Fibroblast of the conjunctiva (primary cell): ENCODE data around the gene TRIM40.
A peak's percentile ranks its signal among the peaks of the same experiment; 100 is the strongest.
"Not testable (repeated sequence)": the region's sequence is repeated elsewhere in the genome, so short reads cannot be mapped to it uniquely, and the experiment has no call there.

Experiments
- DNase-seq: peaks from one replicate; pipeline ENCODE4 v3.0.0-alpha.2; 2010; ENCODE audit warnings: low read depth

Gene TRIM40

DNA sequence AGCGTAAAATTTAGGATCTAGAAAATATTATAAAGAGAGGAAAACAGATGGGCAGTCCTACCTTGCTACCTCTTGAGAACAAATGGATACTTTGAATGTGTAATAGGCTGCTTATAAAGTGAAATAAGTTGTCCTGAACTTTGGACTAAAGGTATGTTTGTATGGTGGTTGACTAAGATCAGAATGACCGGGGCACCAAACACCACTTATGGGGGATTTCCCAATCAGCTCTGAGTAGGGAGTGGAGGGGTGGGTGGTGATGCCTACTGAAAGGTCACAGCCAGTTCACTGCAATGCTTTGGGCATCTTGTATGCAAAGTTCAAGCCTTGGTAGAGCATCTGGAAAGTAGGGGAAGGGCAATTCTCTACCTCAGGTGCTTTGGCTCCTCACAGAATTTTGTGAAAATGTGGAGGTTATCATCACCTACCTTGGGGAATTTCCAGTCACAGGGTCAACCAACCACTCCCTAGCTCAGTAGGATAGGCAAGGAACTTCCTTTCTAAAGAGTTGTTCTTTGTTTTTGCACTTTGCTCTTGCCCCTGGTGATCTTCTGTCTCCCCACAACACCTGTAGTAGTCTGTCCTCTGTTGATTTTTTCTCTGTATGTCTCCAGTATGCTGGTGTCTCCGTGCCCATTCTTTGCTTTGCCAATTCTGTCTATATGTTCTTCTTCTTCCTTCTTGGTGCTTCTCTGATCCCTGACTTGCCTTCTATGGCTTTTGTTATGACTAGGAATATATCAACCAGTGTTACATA, 22.8 kb upstream of the TRIM40 start, which contains the start of gene TRIM31:
TSS of gene TRIM31 (minus strand) at position 88 of the 757 bp plus-strand sequence. CDS start 285 bp downstream, outside the sequence.
- no peak for DNase-seq

DNA sequence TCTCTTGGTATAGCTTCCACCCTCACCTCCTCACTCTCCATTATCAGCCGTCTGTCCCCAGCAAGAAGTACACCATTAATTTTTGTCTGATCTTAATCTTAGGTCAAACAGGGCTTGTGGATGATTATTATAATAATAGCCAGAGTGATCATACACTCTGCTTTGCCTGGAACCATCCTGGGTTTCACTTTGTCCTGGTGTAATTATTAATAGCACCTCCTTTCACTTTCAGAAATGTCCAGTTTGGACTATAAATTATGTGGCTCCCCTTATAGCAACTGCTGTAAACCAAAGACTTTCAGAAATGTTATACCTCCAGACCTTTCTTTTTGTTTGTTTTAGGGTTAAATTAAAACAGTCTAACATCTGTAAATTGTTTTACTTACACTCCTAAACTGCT, 22.1 kb upstream of the TRIM40 start:
- DNase-seq = no peak

DNA sequence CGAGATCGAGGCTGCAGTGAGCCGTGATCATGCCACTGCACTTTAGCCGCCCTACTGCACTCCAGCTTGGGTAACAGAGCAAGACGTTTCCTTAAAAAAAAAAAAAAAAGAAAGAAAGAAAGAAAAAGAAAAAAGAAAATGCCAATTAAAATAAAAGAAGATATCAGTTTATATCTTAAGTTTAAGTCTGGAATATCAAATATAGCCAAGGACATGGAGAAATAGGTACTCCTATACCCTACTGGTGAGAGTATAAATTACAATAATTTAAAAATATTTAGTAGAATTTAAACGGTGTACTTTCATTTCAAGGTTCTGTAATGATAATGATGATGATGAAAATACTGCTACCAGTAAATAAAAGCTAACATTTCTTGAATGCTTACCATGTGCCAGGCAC, 19.2 kb upstream of the TRIM40 start:
- no peak for DNase-seq

DNA sequence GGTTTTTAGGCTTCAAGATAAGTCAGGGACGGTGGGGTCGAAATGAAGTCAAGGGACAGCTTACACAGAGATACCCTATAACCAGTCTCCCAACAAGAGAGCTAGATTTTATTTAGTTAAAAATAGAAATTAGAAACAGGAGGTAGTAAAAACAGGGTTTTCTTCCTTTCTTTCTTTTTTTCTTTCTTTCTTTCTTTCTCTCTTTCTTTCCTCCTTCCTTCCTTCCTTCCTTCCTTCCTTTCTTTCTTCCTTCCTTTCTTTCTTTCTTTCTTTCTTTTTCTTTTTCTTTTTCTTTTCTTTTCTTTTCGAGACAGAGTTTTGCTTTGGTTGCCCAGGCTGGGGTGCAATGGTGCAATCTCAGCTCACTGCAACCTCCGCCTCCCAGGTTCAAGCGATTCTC, 17.2 kb upstream of the TRIM40 start:
- not testable (repeated sequence) for DNase-seq

DNA sequence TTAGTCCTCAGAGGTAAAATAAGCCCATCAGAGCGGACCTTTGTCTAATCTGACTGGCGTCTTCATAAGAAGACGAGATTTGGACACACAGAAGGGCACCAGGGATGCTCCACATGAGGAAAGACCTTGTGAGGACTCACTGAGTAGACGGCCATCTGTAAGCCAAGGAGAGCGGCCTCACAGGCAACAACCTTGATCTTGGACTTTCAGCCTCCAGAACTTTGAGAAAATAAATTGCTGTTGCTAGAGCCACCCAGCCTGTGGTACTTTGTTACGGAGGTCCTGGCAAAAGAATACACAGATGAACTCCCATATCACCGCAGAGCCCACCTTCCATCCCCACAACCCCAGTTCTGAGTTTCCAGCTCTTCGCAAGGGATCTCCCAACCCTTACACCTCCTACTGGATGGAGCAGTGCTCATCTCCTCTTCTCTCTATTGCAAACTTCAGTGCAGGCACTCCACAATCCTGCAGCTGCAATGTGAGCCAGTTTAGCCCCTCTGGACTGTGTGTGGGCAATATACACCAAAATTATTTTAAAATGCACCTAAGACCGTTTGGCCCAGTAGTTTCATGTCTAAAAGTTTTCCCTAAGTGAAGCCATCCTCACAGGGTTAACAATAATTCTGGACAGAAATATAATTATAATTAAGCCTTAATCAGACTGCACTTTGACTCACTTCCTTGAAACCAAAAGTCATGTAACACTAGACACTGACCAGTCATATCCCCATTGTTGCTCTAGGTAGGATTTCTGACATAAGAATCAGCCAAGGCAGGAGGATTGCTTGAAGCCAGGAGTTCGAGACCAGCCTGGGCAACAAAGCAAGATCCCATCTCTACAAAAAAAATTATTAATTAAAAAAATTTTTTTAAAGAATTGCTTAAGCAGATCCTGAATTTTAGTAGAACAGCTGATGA, 14.2 kb upstream of the TRIM40 start:
- DNase-seq = no peak

DNA sequence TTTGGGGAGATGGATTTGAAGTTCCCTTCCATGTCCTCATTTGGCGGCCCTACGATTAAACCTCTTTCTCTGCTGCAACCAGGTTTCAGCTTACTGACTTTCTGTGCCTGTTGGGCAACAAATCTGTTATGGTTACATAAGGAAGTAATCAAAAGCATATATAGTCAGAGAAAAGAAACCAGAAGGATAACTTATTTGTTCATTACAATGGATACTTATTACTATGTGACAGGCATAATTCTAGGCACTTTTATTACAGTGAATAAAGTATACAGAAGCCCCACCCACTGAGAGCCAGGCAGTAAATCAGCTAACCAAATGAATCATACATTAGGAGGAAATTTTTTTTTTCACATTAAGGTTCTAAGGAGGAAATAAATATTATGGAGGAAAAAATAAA, 13.4 kb upstream of the TRIM40 start:
- no peak for DNase-seq

DNA sequence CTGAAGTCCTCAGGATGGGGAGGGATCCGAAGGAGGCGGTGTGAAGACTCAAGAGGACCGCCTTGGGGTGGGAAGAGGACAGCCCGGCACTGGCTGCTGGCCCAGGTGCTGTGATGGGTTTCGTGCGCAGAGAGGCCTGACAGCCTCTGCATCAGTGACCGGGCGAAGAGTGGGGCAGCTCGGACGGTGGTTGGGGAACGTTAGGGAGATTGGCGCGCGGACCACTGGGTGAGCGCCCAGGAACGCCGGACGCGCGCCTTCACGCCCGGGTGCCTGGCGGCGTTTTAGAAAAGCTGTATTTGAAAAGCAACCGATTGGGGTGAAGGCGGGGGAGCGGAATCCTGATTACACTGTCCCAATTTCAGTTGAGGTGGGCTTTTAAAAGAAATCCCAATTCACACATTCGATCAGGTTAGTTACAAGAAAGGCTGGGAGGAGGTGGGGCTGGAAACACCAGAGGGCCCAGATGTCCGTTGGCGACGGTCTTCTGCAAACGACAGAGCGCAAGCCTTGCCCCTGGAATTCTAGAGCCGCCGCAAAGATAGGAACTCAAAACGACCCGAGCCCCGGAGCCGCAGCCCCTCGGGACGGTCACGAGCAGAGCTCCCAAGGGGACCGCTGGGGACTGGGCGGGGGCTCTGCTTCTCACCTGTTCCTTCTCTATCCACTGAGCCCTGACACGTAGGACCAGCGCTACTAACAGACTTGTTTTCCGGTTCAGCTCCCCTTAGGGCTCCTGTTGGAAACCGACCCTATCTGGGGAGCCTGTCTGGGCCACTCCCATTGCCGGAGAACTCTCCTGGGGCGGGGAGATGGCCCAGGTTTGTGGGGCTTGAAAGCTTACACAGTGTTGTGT, 8.5 kb upstream of the TRIM40 start:
- DNase-seq = no peak

DNA sequence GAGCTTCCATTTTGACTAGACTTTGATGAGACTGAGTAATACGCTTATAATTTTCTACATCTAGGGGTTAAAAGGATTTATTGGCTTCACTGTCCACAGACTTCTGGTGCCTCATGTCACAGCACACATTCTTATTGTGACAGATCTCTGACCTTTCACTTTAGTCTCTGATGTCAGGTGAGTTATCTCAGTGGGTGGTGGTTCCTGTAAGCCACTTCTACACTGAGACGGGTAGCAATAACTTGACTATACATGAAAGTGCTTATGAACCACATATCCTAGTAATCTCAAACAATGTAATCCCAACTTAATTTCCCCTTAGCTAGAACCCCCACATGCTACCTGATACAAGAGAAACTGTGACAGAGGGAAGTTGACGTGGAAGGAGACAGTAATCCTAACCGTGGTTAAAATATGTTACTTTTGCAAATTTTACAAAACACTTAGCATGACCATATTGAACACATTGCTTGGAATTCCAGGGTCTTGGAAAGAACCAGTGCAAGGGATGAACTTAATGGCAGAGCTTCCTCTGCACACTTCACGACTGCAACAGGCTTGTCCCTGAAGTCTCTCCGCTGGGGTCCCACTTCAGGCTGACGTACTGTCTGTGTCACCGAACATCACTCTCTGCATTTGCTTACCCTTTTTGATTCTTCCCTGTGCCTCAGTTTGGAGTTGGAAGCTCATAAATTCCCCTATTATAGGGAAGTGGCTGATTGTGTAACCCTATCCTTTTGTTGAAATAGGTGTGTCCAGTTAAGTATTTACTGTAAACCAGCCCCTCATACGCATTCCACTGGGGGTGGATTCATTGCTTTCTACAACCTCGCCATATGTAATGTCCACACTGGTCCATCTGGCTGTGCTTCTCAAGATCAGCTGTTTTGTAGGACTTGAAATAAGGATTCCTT, 6.4 kb upstream of the TRIM40 start:
- no peak for DNase-seq

DNA sequence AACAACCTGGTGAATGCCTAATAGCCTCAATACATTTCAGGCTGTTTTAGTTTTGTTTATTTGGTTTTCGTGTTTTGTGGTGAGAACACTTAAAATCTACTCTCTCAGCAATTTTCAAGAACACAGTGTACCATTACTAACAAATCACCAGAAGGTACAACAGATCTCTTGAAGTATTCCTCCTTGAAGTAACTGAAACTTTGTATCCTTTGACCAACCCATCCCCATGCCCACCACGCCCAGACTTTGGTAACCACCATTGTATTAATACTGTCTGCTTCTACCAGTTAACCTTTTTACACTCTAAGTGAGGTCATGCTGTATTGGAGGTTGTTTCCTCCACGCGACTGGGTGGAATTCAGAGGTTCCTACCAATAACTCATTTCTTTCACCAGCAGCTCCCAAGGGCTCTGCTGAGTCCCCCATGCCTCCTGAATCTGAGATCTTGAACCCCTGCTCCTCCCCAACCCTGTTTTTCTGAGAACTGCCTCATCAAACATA, 5.7 kb upstream of the TRIM40 start:
- DNase-seq = no peak

DNA sequence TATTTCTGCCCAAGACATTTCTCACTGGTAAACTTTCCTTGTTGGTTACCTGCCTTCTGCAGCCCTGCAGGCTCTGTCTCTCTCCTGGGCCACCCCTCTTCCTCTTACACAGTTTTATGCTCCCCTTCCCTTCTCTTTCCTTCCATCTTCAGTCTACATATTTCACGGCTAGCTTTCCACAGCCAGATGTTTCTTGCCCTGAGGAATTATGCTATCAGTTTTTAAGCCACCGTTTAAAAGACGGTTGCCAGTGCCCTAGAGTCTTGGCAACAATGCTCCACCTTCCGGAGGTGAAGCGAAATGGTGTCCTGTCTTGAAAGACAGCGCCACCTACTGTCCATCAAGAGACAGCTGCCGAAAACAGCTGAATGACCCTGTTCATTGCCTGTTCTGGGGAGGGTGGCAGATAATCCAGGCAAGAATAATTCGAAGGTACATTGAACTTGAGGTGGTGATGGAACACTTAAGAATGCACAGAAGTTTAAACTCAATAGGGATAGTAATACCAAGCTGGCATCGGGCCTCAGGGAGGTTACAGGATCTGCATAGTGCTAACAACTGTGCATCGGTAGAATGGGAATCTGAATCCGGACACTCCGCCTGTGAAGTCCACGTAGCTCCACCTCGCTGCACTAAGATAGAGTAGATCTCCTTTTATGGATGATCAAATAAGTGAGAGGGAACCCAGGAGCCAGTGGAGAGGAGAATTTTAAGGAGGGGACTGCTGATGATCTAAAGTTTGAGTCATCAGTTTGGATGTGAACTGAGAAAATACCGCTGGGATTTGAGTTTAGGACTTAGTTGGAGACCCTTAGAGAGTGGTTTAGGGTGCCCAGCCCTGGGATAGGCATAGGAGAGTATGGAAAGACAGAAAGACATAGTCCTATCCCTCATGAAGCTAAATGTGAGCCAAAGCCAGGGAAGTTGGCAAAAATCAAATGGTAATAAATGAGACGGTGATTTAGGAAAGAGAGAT, 4.8 kb upstream of the TRIM40 start:
- peak; percentile 74 for DNase-seq

DNA sequence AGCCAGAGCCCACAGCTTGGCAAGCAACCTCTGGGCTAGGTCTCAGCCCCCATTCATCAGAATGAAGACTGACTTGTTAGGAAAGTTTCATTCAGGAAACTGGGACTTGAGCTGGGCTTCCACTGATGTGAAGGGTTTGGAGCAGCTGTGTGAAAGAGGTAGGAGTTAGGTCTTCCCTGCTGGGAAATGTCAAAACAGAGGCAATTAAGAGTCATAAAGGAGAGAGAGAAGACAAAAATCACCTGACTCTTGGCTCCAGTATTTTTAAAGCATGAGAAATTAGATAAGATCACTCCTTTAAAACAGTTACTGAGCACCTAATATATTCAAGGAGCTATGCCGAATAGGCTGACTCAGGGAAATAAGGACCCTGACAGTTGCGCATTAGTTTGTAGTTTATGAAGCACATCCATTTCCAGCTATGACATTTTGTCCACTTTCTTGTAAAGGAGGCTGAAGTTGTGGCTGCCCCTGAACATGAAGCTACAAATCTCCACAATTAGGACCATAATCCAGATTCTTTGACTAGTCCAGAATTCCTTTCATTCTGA, 3.9 kb upstream of the TRIM40 start:
- DNase-seq = no peak

DNA sequence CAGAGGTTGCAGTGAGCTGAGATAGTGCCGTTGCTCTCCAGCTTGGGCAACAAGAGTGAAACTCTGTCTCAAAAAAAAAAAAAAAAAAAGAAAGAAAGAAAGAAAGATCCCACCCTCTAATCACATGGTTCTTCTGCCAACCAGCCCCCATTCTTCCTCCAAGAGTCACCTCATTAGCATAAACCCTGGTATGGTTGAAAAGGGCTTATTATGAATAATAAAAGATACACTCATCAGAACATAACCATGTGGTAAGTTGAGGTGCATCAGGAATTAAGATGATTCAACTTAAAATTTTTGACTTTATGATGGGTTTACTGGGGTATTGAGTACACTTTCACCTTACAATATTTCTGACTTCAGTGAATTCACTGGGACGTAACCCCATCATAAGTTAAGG, 793 bp upstream of the TRIM40 start:
- no peak for DNase-seq

DNA sequence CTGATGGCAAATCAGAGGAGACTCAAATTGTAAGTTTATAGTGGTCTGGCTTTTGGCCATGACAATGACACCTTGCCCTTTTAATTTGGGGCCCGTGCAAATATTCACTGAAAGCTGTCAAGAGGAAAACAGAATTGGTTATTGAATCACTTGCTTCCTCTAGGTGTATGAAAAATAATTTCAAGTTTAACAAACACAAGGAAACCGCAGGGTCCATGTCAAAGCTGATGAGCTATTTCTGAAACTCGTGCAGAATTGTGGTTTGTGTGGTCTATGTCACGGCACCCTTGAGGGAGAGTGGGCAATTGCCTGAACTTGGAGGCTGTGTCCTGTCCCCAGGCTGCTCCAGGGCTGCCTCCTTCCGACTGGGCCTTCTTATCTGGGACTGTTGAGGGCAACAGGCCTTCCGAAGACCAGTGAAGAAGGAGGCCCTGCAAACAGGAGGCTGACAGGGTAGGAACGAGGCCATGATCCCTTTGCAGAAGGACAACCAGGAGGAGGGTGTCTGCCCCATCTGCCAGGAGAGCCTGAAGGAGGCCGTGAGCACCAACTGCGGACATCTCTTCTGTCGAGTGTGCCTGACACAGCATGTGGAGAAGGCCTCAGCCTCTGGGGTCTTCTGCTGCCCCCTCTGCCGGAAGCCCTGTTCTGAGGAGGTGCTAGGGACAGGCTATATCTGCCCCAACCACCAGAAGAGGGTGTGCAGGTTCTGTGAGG, 788 bp downstream of the TRIM40 start:
- no peak for DNase-seq

DNA sequence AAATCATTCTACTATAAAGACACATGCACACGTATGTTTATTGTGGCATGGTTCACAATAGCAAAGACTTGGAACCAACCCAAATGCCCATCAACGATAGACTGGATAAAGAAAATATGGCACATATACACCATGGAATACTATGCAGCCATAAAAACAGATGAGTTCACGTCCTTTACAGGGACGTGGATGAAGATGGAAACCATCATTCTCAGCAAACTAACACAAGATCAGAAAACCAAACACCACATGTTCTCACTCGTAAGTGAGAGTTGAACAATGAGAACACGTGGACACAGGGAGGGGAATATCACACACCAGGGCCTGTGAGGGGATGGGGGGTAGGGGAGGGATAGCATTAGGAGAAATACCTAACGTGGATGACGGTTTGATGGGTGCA, 4.3 kb downstream of the TRIM40 start:
- DNase-seq = not testable (repeated sequence)

DNA sequence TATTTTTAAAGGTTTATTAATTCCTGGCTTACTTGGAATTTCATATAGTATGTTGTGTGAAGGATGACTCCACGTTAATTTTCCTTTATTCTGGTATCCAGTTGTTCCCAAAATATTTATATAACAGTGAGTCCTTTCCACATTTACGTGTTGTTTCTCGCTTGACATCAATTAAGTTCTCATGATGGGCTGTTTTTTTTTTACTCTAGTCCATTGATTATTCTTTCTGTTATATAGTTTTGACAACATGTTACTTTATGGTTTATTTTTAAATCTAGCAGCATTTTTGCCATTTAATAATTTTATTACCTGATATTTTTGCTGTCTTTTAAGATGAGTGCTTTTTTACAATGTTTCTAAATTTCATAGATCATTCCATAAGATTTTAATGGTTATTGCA, 6.7 kb downstream of the TRIM40 start:
- DNase-seq = no peak

DNA sequence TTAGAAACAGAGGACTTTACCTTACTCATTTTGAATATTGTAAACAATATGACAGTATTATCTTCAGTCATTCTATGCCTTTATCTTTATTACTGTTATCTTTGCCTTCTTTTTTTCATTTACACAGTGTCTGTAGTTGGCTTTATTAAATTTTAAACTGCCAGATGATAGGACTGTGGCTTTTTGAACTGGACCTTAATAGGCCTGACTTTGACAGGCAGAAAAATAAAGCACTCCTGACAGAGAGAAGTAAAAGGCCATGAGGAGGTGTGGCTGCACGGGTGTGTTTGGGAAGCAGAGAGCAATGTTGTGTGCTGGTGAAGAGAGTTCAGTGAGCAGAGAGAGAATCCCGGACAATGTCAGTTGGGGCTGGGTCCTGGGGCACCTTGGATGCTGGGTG, 7.8 kb downstream of the TRIM40 start:
- no peak for DNase-seq

DNA sequence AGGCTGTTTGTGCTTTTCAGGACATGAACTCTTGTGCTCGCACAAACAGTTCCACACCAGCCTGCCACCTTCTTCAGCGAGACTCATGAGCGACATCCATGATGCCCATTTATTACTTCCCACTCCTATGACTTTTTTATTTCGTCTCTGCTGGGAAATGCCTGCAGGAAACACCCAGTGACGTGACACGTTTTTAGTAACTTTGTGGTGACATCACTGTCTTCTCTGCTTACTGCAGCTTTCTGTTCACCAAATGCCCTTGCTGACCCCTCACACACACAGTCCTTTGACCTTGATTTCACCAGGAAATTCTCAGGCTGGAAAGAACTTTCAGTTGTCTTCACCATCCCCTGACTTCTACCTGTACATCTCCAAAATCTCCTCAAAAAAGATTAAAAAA, 8.9 kb downstream of the TRIM40 start:
- no peak for DNase-seq

DNA sequence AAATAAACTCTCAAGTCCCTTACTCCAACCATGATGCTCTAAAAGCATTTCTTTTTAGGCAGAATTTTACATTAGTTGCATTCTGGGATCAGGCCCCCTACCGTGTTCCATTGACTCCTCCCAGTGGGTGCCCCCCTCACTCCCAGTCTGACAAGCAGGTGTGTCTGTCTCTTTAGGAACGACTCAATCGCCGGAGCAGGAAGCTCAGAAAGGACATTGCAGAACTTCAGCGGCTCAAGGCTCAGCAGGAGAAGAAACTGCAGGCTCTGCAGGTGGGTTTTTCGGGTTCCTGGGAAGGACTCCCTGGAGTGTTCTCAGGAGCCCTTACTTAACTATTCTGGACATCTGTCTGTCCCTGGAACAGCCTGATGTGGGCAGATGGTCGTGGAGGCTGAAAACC, 9.9 kb downstream of the TRIM40 start:
- no peak for DNase-seq

DNA sequence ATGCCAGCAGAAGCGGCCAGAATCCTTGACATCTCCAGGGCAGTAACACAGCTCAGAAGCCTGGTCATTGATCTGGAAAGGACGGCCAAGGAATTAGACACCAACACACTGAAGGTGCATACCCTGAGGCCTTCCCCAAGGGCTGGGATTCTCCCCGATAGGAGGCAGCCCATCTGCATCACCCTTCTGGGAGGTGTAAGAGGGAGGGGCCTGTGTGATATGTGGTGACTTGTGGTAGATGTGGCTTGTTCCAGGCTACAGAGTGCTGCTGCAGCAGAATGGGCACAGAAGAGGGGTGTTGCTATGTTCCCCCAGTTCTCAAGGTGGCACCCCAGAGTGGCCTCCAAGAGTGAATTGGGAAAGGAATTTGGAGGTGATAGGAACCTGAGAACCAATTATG, 11.2 kb downstream of the TRIM40 start:
- no peak for DNase-seq
